HG02588 (cell line): Measurements from ENCODE around the gene TCF4.

Source experiments
- ATAC-seq: cut with Tn5 transposase; IDR thresholded peaks from one replicate; pipeline ENCODE4 v1.9.1; 2021; ENCODE audit warnings: mild to moderate bottlenecking, moderate library complexity; ENCODE audit not compliant: unreplicated experiment

The TCF4 gene

GRCh38 chr18:55418439-55418838 is 169.6 kb downstream of the TCF4 start:
- no peak for ATAC-seq

- ATAC-seq: no peak
Measured at GRCh38 chr18:55416791-55417190, 171.2 kb downstream of the TCF4 start.

- peak; percentile 89 for ATAC-seq
Measured at GRCh38 chr18:55415258-55415871, 172.6 kb downstream of the TCF4 start.

- no peak for ATAC-seq
Measured at GRCh38 chr18:55414475-55414874, 173.5 kb downstream of the TCF4 start.

GRCh38 chr18:55413474-55413873 is 174.5 kb downstream of the TCF4 start:
- no peak for ATAC-seq

- no peak for ATAC-seq
Measured at GRCh38 chr18:55407774-55408535, 180.0 kb downstream of the TCF4 start.

- no peak for ATAC-seq
Measured at GRCh38 chr18:55407191-55407590, 180.8 kb downstream of the TCF4 start.

- ATAC-seq: no peak
Measured at GRCh38 chr18:55406451-55406991, 181.5 kb downstream of the TCF4 start.

GRCh38 chr18:55405893-55406406 is 182.0 kb downstream of the TCF4 start:
- ATAC-seq: no peak

GRCh38 chr18:55405475-55405874 is 182.5 kb downstream of the TCF4 start:
- ATAC-seq: no peak

GRCh38 chr18:55404832-55405465 is 183.0 kb downstream of the TCF4 start:
- ATAC-seq: no peak

GRCh38 chr18:55404136-55404830 is 183.7 kb downstream of the TCF4 start:
- ATAC-seq: no peak

- ATAC-seq: no peak
Measured at GRCh38 chr18:55403421-55403949, 184.5 kb downstream of the TCF4 start.

GRCh38 chr18:55402731-55403405 is 185.1 kb downstream of the TCF4 start:
- no peak for ATAC-seq

- ATAC-seq: no peak
Measured at GRCh38 chr18:55401638-55402191, 186.3 kb downstream of the TCF4 start.

- ATAC-seq: no peak
Measured at GRCh38 chr18:55400590-55401541, 187.1 kb downstream of the TCF4 start.

- no peak for ATAC-seq
Measured at GRCh38 chr18:55400081-55400480, 187.9 kb downstream of the TCF4 start.

- no peak for ATAC-seq
Measured at GRCh38 chr18:55398858-55399257, 189.1 kb downstream of the TCF4 start.

- ATAC-seq: no peak
Measured at GRCh38 chr18:55396979-55397378, 191.0 kb downstream of the TCF4 start.
